ENCODE measurements around the gene JUND. TPM values are rescaled to one million over a fixed set of nuclear protein-coding genes. Genes with fewer than 3 reads are reported as not detected.
"Not testable (repeated sequence)": the region's sequence is repeated elsewhere in the genome, so short reads cannot be mapped to it uniquely, and the experiment has no call there.

The JUND gene
- total RNA-seq, 1 experiment from 2014 or later: 221 TPM

GRCh38 chr19:18326772-18327171, 45.4 kb upstream of the JUND start:
- RAD21 ChIA-PET (ENCODE audit: low non-redundant PET in 1 of 2, low total read pairs in 2 of 2, uncharacterized antibody in 2 of 2, unreplicated experiment in 2 of 2): no interaction called here
- H3K79me2 ChIP-seq (ENCODE audit: insufficient read depth, low read length): peaks cover 11% of the 10 kb centered on the region
- BruUV-seq (replicated peaks): no TSS peak
- POLR2A ChIA-PET: interaction anchor here (1.2 to 3.2 kb wide), 2 partner anchors 46 to 48 kb away, joined by 4 to 16 read pairs; partner anchors contain the start of gene JUND
- CTCF ChIA-PET: interaction anchor here (1.2 to 3.2 kb wide), 3 partner anchors 47 to 54 kb away, joined by 4 to 76 read pairs (median 28); partner anchors contain the start of gene JUND
- no peaks in the 10 kb centered on the region for H3K27me3 ChIP-seq (ENCODE audit: insufficient read depth, low read length)
- DNase-seq (ENCODE audit: low read depth, low spot score) (no peak), ATAC-seq (no peak)
- peaks cover 24 to 33% of the 10 kb centered on the region in 2 experiments for H3K4me1 ChIP-seq (ENCODE audit: control insufficient read depth in 1 of 2, insufficient read depth in 2 of 2, low read length in 2 of 2)
- H3K4me3 ChIP-seq (replicated peaks in 1 of 2; ENCODE audit: low read depth in 1 of 2, low read length in 2 of 2): no peak overlapping the region
- H3K4me2 ChIP-seq (ENCODE audit: low read length): no peak overlapping the region
- no peaks in the 10 kb centered on the region for H3K9me2 ChIP-seq (ENCODE audit: insufficient read depth)
- no peaks in the 10 kb centered on the region for H3K9me3 ChIP-seq (ENCODE audit: control insufficient read depth in 1 of 2, insufficient read depth in 1 of 2, low read depth in 1 of 2, low read length in 2 of 2)
- H3K27ac ChIP-seq (ENCODE audit: low read depth, low read length): no peak overlapping the region
- no peak overlapping the region for H2AFZ ChIP-seq (ENCODE audit: low read depth, low read length, poor library complexity, severe bottlenecking)
- no peak overlapping the region for H3K9ac ChIP-seq (ENCODE audit: low read length)
- TF ChIP-seq POLR2A (IDR thresholded peaks at IDR 0.05; ENCODE audit: borderline replicate concordance, extremely low read depth, insufficient read depth, insufficient read length) (no peak), ELF1 (IDR thresholded peaks at IDR 0.05; ENCODE audit: borderline replicate concordance, low read depth) (no peak)
- H3K36me3 ChIP-seq (ENCODE audit: control insufficient read depth in 1 of 2, insufficient read depth in 2 of 2, low read length in 2 of 2): no peaks in the 10 kb centered on the region
- intact Hi-C loops (cut with micrococcal nuclease): loop anchor here (10.0 kb wide), 1 partner anchor 122 kb away; the partner anchor contains the start of gene RAB3A
- H4K20me1 ChIP-seq (ENCODE audit: insufficient read depth): no peaks in the 10 kb centered on the region

GRCh38 chr19:18324373-18324731, 42.9 kb upstream of the JUND start:
- H3K4me1 ChIP-seq (ENCODE audit: control insufficient read depth in 1 of 2, insufficient read depth in 2 of 2, low read length in 2 of 2): peaks cover 44 to 55% of the 10 kb centered on the region in 2 experiments
- peak overlapping the region; percentile 83 for H3K27ac ChIP-seq (ENCODE audit: low read depth, low read length)
- H3K9me3 ChIP-seq (ENCODE audit: control insufficient read depth in 1 of 2, insufficient read depth in 1 of 2, low read depth in 1 of 2, low read length in 2 of 2); H3K27me3 ChIP-seq (ENCODE audit: insufficient read depth, low read length); H2AFZ ChIP-seq (ENCODE audit: low read depth, low read length, poor library complexity, severe bottlenecking); RAD21 ChIA-PET (ENCODE audit: low non-redundant PET in 1 of 2, low total read pairs in 2 of 2, uncharacterized antibody in 2 of 2, unreplicated experiment in 2 of 2); H4K20me1 ChIP-seq (ENCODE audit: insufficient read depth); BruUV-seq (replicated peaks); ATAC-seq; DNase-seq (ENCODE audit: low read depth, low spot score); H3K4me3 ChIP-seq (replicated peaks in 1 of 2; ENCODE audit: low read depth in 1 of 2, low read length in 2 of 2); H3K9me2 ChIP-seq (ENCODE audit: insufficient read depth): not testable (repeated sequence)
- H3K9ac ChIP-seq (ENCODE audit: low read length): peak overlapping the region; percentile 68; the same call in 1 of the 2 replicates
- intact Hi-C loops (cut with micrococcal nuclease): loop anchor here (10.0 kb wide), 1 partner anchor 120 kb away; the partner anchor contains the start of gene RAB3A
- H3K36me3 ChIP-seq (ENCODE audit: control insufficient read depth in 1 of 2, insufficient read depth in 2 of 2, low read length in 2 of 2): peaks cover 2 to 12% of the 10 kb centered on the region in 2 experiments; a peak in 1 of 4 replicates
- ChIA-PET CTCF (interaction anchor here (0.8 to 3.2 kb wide), 3 partner anchors 22 to 49 kb away, joined by 3 to 28 read pairs (median 3); no protein-coding TSS in a partner anchor), POLR2A (interaction anchor here (0.7 to 3.2 kb wide), 2 partner anchors 18 to 44 kb away, joined by 3 to 16 read pairs; partner anchors contain the start of gene JUND)
- peaks cover 35% of the 10 kb centered on the region for H3K79me2 ChIP-seq (ENCODE audit: insufficient read depth, low read length)
- peak overlapping the region; percentile 79 for H3K4me2 ChIP-seq (ENCODE audit: low read length)

All from HCT116 (cell line).